Panc1 (cell line): ENCODE results near the gene CASP12. TPM values are rescaled to one million over a fixed set of nuclear protein-coding genes. Genes with fewer than 3 reads are reported as not detected.

Experiments used
- ATAC-seq: fragments of 200-7000 bp; cut with Tn5 transposase; 2 replicates; pipeline ENCODE4 v1.9.1; 2020; ENCODE audit warnings: mild to moderate bottlenecking, moderate library complexity
- BruUV-seq: library from RNA; stranded (reverse); fragments of 400-500 nt; replicated peaks from 2 replicates; lab custom pipeline; 2021; lab: Mats Ljungman, UMichigan
- CTCF ChIA-PET: fragments of 300-600 bp; sonication (Branson Sonifier 250); formaldehyde crosslinking; loops from one replicate; lab custom pipeline; 2022; ENCODE audit warnings: antibody characterized with exemption; lab: Charles Lee
- POLR2A ChIA-PET: fragments of 300-600 bp; sonication (Branson Sonifier 250); formaldehyde crosslinking; loops from one replicate; lab custom pipeline; 2022; ENCODE audit warnings: antibody characterized with exemption; lab: Charles Lee
- DNase-seq: peaks from one replicate; pipeline ENCODE4 v3.0.0-alpha.2; 2010; ENCODE audit warnings: low read depth, low spot score
- H3K27ac ChIP-seq: 2 replicates; pipeline ENCODE4 v1.5.1; 2011; ENCODE audit warnings: mild to moderate bottlenecking, low read length, inconsistent platforms
- H3K27me3 ChIP-seq: fragments of 200-500 bp; sonication (Bioruptor generic); 2 replicates; pipeline ENCODE4 v1.6.0; 2014; ENCODE audit warnings: low read length, inconsistent platforms; ENCODE audit not compliant: control insufficient read depth, insufficient read depth
- H3K36me3 ChIP-seq: fragments of 200-500 bp; sonication (Bioruptor generic); 2 replicates; pipeline ENCODE4 v1.5.1; 2014; ENCODE audit warnings: inconsistent platforms, mild to moderate bottlenecking, low read length, moderate library complexity; ENCODE audit not compliant: control insufficient read depth, insufficient read depth
- H3K4me1 ChIP-seq: 2 replicates; pipeline ENCODE4 v1.5.1; 2011; ENCODE audit warnings: inconsistent platforms, mild to moderate bottlenecking, low read length, moderate library complexity; ENCODE audit not compliant: control insufficient read depth, insufficient read depth
- H3K4me3 ChIP-seq, 2 experiments: 2 replicates each; pipeline ENCODE4 v1.5.1; 2011 to 2012; ENCODE audit warnings: low read depth in 2 of 2, low read length in 2 of 2, mild to moderate bottlenecking in 2 of 2, inconsistent platforms in 1 of 2, moderate library complexity in 1 of 2
- H3K9me3 ChIP-seq: fragments of 200-500 bp; sonication (Bioruptor generic); 2 replicates; pipeline ENCODE4 v1.5.1; 2014; ENCODE audit warnings: low read depth, mild to moderate bottlenecking, inconsistent platforms, low read length, moderate library complexity; ENCODE audit not compliant: control insufficient read depth, insufficient read depth
- CTCF ChIP-seq: fragments of 450-650 bp; IDR thresholded peaks from 2 replicates; pipeline ENCODE4 v1.5.1; 2017; ENCODE audit warnings: mild to moderate bottlenecking
- POLR2AphosphoS5 ChIP-seq: IDR thresholded peaks from 2 replicates; pipeline ENCODE4 v1.6.1; 2012; ENCODE audit warnings: mild to moderate bottlenecking, low read depth, low read length, moderate library complexity
- REST ChIP-seq, 2 experiments: IDR thresholded peaks; 2 replicates each; pipeline ENCODE4 v1.6.1; 2011 to 2012; ENCODE audit warnings: low read depth in 2 of 2, control low read depth in 1 of 2, low read length in 1 of 2, mild to moderate bottlenecking in 1 of 2, moderate library complexity in 1 of 2; ENCODE audit not compliant: insufficient read depth in 1 of 2
- SIN3A ChIP-seq: IDR thresholded peaks from 2 replicates; pipeline ENCODE4 v1.6.1; 2012; ENCODE audit warnings: low read depth, mild to moderate bottlenecking, low read length, moderate library complexity, borderline replicate concordance; ENCODE audit not compliant: insufficient read depth
- TCF7L2 ChIP-seq: IDR thresholded peaks from 2 replicates; pipeline ENCODE4 v1.6.1; 2011; ENCODE audit warnings: mild to moderate bottlenecking, low read depth, low read length, inconsistent platforms
- in situ Hi-C: cut with HindIII; loops from 2 replicates; pipeline ENCODE4 v1.10.0; 2016; ENCODE audit warnings: low sequenced_read_pairs, low pct_unique_long_range_greater_than_20kb
- intact Hi-C: fragments of 100-400 bp; cut with micrococcal nuclease; formaldehyde crosslinking; loops from one replicate; pipeline ENCODE4 v1.10.0; 2022; ENCODE audit not compliant: unreplicated experiment
- total RNA-seq: library from RNA; stranded (reverse); gene quantifications from one replicate; pipeline ENCODE4 v1.2.1, GENCODE V29; 2021; ENCODE audit not compliant: unreplicated experiment

CASP12 gene
- total RNA-seq, 1 experiment from 2014 or later: not detected

GRCh38 chr11:104853276-104853675, 45.0 kb downstream of the CASP12 start:
- ChIA-PET POLR2A (no interaction called here), CTCF (no interaction called here)
- in situ Hi-C loops: no loop called here
- TF ChIP-seq POLR2AphosphoS5: no peak
- no peak for TF ChIP-seq CTCF
- TF ChIP-seq REST (IDR thresholded peaks at IDR 0.05; ENCODE audit: insufficient read depth in 1 of 2, low read depth in 2 of 2, low read length in 1 of 2): no peak
- TF ChIP-seq TCF7L2: no peak
- Histone ChIP-seq H3K4me1 (no peaks in the 10 kb centered on the region), H3K9me3 (no peaks in the 10 kb centered on the region), H3K4me3 (no peak overlapping the region), H3K36me3 (no peaks in the 10 kb centered on the region), H3K27ac (no peak overlapping the region), H3K27me3 (no peaks in the 10 kb centered on the region)
- DNase-seq: no peak
- BruUV-seq: no TSS peak
- intact Hi-C loops: no loop called here
- ATAC-seq: no peak

GRCh38 chr11:104852811-104853210, 45.4 kb downstream of the CASP12 start:
- Histone ChIP-seq H3K36me3 (no peaks in the 10 kb centered on the region), H3K27ac (no peak overlapping the region), H3K27me3 (no peaks in the 10 kb centered on the region), H3K4me1 (no peaks in the 10 kb centered on the region), H3K4me3 (no peak overlapping the region), H3K9me3 (no peaks in the 10 kb centered on the region)
- intact Hi-C loops (no loop called here), in situ Hi-C loops (no loop called here)
- ATAC-seq (no peak), DNase-seq (no peak)
- ChIA-PET POLR2A (no interaction called here), CTCF (no interaction called here)
- TF ChIP-seq REST (IDR thresholded peaks at IDR 0.05; ENCODE audit: insufficient read depth in 1 of 2, low read depth in 2 of 2, low read length in 1 of 2) (no peak), POLR2AphosphoS5 (no peak), TCF7L2 (no peak), SIN3A (no peak), CTCF (no peak)
- no TSS peak for BruUV-seq
